ENCODE data around the gene GMPS.
"Not testable (repeated sequence)": the region's sequence is repeated elsewhere in the genome, so short reads cannot be mapped to it uniquely, and the experiment has no call there.

GMPS gene

GRCh38 chr3:155870133-155870944 lies at the start of gene GMPS:
GMPS (plus strand) TSS chr3:155870650; CDS start chr3:155870871, 221 bp downstream.
- DNase-seq, result peak; percentile 93

GRCh38 chr3:155828490-155829098 lies 41.9 kb upstream of the GMPS start:
- not testable (repeated sequence) for DNase-seq

- no peak for DNase-seq
Observed at GRCh38 chr3:155835341-155836071, 34.9 kb upstream of the GMPS start.

DNA sequence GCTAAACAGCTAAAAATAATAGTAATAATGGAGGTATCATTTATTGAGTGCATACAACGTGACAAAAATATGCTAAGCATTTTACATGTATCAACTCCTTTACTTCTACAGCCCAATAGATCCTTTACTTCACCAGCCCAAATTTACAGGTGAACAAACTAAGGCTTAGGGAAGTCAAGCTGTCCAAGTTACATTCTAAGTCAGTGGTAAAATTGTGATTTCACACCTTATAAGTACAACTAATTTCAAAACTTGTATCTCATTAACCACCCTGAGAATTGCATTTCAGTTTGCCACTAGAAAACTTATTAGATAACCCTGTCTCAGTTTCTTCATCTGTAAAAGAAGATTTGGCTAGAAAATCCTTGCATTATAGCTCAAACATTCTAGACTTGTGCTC lies 26.9 kb upstream of the GMPS start:
- no peak for DNase-seq

GRCh38 chr3:155846119-155846518 lies 24.3 kb upstream of the GMPS start:
- no peak for DNase-seq

DNA sequence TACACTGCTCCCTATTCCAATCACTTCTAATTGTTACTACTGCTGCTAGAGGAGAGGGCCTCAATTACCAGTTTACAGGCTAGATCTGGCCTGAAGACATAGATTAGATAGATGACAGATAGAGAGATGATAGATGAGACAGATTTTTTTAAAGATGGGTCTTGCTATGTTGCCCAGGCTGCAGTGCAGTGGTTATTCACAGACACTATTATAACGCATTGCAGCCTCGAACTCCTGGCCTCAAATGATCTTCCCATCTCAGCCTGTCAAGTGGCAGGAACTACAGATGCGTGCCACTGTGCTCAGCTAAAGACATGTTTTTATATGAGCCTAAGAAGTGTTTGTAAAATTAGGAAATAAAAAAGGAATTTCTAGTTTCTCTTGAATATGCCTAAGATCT lies 22.5 kb upstream of the GMPS start:
- DNase-seq, result no peak

DNA sequence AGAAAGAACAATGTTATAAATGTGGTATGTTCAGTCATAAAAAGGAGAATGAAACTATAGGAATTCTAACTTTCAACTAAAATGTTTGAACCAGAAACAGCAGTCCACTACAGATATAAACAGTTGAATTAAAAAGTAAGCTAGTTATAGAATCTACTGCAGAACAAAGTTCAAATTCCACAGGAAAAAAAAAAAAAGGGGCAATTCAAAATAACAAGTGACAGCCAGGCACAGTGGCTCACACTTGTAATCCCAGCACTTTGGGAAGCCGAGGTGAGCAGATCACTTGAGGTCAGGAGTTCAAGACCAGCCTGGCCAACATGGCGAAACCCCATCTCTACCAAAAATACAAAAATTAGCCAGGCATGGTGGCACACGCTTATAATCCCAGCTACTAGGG lies 21.0 kb upstream of the GMPS start:
- not testable (repeated sequence) for DNase-seq

DNA sequence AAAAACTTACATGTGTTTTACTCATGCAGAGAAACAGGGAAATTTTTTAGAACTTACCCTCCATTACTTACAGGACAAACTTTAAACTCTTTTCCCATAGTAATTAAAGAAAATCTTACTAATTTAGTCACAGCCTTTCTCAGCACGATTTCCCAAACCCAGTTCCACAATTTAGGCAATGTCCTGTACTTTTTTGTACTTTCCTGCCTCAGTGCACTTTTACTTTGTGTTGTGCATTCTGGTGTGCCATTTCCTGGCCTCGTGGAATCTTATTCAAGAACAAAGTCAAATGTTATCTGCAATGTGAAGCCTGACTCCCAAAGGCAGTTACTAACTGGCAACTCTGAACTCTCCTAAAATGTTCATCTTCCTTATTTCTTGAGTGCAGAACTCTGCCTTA lies 18.1 kb upstream of the GMPS start:
- DNase-seq, result no peak

- no peak for DNase-seq
Observed at GRCh38 chr3:155853214-155854140, 17.0 kb upstream of the GMPS start.

GRCh38 chr3:155854141-155854940 lies 16.1 kb upstream of the GMPS start, which contains the start of gene SLC33A1:
SLC33A1 (minus strand) TSS chr3:155854427; CDS start chr3:155853997, 430 bp downstream.
- DNase-seq, result peak; percentile 97

DNA sequence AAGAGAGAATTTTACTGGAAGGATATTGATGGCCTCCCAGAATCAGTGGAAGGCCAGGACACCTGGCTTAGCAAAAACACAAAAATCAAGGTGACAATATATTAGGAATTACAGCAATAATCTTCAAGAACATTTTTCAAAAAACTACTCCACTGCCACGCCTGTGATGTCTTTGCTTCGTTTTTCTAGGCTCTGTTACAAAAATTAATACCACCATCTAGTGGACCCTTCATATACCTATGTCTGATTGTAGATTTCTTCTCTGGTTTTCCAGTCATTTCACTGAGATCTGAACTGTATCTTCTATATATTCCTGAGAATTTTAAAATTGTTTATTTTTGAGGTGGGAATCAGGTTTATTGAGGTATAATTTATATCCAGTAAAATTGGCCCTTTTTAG lies 10.6 kb upstream of the GMPS start:
- DNase-seq, result no peak

DNA sequence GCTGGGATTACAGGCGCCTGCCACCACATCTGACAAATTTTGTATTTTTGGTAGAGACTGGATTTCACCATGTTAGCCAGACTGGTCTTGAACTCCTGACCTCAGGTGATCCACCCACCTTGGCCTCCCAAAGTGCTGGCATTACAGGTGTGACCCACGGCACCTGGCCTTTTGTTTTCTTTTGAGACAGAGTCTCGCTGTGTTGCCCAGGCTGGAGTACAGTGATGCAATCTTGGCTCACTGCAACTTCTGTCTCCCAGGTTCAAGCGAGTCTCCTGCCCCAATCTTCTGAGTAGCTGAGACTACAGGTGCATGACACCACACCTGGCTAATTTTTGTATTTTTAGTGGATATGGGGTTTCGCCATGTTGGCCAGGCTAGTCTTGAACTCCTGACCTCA lies 10.0 kb upstream of the GMPS start:
- not testable (repeated sequence) for DNase-seq

GRCh38 chr3:155861476-155862183 lies 8.8 kb upstream of the GMPS start:
- no peak for DNase-seq

GRCh38 chr3:155862290-155862982 lies 8.0 kb upstream of the GMPS start:
- DNase-seq, result peak; percentile 26

- DNase-seq, result no peak
Observed at GRCh38 chr3:155863072-155863784, 7.2 kb upstream of the GMPS start.

DNA sequence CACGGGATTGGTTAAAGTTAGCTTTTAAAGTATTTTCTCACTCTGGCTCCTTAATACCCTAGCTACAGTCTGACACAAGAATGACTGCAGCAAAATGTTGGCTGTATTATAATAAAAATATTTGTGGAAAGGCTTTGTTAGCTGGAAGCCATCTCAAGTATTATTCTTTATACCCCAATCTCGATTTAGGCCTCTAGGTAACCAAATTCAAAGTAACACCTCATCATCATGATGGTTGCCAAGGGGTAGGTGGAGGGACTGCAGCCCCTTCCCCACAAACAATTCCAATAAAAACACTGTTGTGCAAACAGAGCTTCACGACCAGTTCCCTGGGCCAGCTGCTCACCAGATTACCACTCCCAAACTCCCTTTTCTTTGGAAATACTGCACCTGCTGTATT lies 759 bp upstream of the GMPS start:
- no peak for DNase-seq

DNA sequence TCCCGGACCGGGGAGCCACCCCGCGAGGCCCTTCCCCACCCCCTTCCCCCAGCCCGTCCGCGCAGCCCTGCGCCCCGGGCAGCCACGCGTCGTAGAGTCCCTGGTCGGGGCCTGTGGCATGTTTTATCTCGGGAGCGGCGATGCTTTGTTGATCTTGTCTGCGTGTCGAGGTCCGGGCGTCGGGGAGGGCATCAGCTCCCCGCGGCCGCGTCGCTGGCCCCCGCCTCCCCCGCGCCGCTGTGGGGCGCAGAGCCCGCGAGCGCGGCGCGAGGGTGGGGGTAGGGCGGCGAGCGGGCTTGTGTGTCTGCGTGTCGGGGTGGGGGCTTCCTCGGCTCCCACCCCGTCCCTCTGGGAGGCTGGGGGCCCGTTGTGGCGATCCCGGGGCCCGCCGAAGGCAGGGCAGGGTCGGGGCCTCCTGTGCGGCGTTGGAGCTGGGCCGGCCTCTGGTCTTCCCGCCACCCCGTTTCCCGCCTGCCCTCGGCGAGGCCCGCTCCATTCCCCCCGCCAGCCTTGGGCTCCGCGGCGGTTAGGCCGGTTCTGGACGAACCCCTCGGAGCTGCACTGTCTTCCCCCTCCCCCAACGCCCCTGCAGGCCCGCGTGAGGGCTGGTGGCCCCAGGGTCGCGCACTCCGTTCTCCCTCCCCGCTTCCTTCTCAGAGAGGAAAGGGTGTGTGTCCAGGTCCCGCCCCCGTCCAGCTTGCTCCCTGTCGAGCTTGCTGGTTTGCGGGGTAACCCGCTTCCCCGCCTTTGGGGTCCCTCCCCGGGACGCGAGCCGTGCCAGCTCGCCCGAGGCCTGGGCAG lies 695 bp downstream of the GMPS start:
- DNase-seq, result peak; percentile 9

- DNase-seq, result no peak
Observed at GRCh38 chr3:155871746-155872158, 1.3 kb downstream of the GMPS start.

All from T1000 (cell line).